NCI-H1092 (cell line): ENCODE results near the gene CYP3A5.
"Not testable (repeated sequence)": the region's sequence is repeated elsewhere in the genome, so short reads cannot be mapped to it uniquely, and the experiment has no call there.

ENCODE experiments used
- DNase-seq: peaks from one replicate; lab custom pipeline; 2025; lab: John Stamatoyannopoulos, UW

The CYP3A5 gene

DNA sequence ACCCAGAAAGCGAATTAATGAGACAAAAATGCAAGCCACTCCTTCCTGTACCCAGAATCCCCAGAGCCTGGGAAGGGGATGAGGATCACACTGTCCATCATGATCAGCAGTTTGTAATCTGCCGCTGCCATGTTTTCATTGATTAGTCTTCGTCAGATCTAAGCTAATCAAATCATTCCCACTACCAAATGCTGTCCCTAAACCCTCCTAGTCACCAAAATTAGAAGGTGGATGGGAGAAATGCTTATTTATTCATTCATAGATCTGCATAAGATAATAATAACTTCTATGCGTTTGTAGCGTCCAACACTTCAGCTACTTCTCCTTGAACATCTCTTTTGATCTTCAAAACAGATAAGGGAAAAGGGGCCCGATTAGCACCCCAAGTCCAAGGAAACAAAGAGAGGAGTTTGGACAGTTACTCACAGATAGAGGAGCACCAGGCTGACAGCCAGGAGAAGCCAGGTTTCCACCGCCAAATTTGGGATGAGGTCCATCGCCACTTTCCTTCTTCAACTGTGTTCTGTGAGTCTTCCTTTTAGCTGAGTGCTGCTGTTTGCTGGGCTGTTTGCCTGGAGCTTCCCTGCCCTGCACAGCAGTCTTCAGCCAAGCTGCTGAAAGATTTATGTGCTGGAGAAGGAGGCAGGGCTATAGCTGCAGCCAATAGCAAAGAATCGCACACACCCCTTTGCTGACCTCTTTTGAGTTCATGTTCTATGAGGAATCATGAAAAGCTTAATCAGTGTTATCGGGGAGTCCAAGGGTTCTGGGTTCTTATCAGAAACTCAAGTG is at the start of gene CYP3A5:
CYP3A5 (minus strand) TSS at position 597 of the 792 bp plus-strand sequence; CDS start at position 497, 100 bp downstream.
- no peak for DNase-seq

DNA sequence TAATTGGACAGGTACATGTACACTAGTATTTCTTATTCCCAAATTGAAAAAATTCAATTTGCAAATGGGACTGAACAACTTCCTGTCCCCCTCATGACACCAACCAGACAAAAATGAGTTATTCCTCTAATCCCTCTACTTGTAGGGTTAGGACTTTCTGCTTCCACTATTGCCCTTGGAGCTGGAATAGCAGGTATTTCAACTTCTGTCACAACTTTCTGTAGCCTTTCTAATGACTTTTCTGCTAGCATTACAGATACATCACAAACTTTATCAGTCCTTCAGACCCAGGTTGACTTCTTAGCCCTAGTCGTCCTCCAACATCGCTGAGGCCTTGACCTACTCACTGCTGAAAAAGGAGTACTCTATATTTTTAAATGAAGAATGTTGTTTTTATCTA is 48.8 kb upstream of the CYP3A5 start:
- no peak for DNase-seq

DNA sequence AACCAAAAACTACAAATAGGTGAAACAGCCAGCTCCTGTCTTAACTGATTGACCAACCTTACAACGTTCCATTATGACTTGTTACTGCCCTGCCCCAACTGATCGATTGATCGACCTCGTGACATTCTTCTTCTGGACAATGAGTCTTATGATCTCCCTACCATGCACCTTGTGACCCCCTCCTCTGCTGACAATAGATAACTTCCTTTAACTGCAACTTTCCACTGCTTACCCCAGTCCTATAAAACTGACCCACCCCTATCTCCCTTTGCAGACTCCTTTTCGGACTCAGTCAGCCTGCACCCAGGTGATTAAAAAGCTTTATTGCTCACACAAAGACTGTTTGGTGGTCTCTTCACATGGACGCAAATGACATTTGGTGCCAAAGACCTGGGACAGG is 43.4 kb upstream of the CYP3A5 start:
- not testable (repeated sequence) for DNase-seq

DNA sequence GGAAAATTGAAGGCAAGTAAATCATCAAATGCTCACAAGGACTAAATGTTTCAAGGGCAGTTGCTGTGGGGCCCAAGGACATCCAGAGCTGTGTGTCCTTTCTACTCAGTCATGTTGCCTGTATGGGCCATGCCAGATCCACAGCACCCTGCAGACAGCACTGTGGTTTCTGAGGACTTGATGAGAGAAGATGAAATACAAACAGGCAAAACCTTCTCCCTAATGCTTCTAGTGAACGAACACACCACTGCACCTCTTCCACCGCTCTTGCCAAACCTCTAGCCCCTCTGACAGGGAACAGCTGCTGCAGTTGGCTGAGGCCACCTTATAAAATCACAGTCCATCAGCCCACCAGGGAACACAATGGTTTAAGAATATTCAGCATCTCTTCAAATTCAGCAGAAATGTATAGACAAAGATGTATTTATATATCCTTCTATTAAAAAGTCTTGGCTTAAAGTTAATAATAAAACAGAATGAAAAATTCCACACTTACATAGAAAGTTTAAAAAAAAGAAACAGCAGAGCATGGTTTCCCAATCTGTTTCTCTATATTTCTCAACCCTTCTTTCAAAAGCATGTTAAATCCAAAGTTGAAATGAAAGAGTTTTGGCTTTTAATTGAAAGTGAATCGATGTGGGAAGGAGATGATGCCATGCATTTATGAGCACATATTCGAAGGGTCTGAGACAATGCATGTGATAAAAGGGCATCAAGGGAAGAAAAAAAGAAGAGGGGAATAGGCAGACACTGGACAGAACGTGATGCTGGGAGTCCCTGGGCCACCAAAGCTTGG is 41.2 kb upstream of the CYP3A5 start:
- no peak for DNase-seq

DNA sequence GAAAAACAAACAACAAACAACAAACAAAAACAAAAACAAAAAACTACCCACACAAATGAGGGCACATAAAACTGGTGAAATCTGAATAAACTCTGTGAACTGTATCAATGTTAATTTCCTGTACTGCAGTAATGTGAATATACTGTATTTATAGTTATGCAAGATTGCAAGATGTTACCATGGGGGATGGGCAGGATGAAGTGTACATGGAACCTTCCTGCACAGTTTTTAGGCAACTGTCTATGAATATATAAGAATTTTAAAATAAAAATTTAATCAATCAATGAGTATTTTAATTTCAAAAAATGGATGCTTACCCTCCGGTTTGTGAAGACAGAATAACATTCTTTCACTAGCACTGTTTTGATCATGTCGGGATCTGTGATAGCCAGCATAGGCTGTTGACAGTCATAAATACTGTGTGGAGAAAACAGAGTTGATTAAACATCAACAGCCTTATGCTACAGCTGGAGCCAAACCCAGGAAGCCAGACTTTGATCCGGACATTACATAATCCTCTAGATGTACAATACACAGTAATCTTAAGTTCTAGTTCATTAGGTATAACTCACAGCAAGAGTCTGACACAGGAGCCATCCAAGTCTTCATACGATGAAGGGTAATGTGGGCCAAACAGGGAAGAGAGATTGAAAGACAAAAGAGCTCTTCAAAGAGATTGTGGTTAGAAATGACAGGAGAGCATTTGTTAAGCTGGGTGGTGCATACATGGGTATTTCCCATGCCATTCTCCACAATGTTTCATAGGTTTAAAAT is 40.4 kb upstream of the CYP3A5 start:
- no peak for DNase-seq

DNA sequence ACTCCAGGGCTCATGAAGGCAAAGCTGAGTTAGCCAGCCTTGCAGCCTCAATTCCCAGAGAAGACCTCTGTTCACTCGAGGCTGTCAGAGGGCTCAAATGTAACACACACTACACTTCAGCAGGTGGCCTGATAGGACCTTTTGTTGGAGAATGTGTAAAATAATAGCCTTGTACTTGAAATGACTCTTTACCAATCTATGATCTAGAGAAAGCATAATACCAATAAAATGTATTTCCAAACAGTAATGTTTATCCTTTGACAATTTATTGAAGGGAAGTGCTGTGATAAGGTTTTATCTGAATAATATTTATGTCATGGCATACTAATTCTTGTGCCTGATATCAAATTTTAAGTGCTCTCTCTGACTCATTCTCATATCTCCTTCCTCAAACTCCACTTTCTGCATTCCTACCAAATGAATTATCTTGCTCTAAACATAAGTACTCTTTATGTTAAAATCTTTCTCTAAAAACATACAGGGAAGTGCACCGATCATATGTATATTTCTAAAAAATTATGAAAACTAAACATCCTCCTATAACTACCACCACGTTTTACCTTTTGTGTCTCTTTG is 34.3 kb upstream of the CYP3A5 start:
- DNase-seq: no peak

DNA sequence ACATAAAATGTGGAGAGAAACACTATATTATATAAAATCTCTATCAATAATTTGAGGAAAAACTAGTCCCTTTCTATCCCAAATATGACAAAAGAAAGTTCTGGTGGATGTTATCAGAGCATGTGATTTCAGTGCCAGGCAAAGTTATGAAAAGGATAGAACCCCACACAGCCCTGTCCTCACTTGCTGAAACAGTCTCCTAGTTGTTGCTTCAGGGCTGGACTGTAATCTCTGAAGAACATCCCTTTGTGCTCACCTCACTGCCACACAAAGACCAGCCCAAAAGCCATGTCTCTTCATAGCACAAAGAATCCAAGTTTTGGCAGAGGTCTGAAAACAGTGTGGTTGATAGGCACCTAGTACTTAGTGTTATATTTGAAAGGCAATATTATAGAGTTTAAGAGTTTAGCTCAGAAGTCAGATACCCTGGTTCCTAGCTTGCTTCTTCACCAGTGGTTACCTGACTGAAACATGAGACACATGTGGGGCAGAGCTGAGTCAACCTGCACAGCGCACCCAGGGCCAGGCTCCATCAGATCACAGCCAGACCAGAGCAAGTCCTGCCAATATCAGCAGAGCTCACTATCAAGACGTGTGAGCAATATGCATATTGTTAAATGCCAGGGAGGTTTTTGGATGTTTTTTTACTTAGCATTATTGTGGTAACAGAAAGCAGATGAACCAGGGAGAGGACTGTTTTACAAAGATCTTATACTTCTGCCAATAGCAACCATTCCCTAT is 30.2 kb upstream of the CYP3A5 start:
- DNase-seq: no peak

DNA sequence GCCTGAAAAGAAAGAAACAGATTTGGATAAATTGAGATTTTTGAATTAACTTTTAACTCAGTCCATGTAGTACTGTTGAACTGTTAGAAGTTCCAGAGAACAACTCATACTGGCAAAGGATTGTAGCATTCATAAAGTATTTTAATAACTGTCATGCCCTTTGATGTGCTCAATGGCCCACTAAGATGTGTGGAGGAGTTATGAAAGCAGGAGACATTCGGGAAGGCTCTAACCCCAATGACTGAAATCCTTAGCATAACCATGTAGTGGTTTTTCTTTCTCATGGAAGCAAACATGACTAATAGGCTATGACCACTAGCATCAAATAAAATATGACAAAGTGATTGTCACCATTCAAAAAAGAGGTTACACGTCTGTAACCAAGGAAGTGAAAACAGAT is 29.5 kb upstream of the CYP3A5 start:
- no peak for DNase-seq

DNA sequence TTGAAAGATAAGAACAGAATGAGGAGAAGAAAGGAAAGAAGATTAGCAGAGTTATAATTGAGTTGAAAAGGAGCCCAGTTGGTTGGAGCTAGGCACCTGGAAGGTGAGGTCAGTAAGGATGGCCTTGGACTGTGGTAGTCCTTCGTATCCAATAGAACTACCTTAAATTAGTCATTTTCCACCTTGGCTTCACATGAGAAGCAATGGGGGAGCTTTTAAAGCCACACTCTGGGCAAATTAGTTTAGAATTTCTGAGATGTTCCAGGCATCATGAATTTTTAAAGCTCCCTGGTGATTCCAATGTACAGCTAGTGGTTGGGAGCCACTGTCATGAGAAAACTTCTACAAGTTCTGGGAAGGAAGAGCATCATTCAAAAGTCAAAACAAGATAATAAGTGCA is 27.3 kb upstream of the CYP3A5 start:
- no peak for DNase-seq

DNA sequence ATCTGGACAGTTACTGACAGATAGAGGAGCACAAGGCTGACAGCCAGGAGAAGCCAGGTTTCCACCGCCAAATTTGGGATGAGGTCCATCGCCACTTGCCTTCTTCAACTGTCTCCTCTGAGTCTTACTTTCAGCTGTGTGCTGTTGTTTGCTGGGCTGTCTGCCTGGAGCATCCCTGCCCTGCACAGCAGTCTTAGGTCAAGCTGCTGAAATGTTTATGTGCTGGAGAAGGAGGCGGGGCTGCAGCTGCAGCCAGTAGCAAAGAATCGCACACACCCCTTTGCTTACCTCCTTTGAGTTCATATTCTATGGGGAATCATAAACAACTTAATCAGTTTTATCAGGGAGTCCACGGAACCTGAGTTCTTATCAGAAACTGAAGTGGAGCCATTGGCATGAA is 20.1 kb upstream of the CYP3A5 start:
- no peak for DNase-seq

DNA sequence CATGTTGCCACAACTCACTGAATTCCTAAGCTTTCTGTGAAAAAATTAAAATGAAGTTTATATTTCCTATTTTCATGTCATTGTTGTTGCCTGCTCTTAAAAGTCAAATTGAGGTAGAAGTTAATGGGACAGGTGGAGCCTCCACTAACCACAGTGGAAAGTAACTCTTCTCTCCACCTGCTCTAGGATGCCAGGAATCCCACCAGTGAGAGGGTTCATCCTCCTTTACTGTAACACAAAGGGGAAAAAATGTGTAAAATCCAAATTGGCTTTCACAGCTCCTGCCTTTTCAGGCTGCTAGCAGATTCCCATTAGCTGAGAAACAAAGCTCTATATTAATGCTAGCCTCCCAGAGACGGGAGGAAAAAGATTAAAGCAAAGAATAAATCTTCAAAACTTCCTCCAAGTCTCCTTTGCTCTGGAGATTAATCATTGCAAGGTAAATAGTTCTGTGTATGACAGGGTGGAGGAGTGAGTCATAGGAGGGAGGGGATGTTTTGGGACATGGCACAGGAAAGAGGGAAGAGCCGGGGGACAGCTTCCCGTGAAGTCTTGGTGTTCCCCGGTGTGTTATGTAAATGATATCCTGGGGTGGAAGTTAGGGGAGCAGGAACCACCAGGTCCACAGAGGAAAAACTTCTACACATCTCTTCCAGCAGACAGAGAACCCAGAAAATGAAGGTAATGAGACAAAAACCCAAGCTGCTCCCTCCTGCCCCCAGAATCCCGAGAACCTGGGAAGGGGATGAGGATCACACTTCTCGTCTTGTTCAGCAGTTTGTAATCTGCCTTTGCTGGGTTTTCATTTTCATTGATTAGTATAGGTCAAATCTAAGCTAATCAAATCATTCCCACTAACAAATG is 19.3 kb upstream of the CYP3A5 start:
- DNase-seq: not testable (repeated sequence)

DNA sequence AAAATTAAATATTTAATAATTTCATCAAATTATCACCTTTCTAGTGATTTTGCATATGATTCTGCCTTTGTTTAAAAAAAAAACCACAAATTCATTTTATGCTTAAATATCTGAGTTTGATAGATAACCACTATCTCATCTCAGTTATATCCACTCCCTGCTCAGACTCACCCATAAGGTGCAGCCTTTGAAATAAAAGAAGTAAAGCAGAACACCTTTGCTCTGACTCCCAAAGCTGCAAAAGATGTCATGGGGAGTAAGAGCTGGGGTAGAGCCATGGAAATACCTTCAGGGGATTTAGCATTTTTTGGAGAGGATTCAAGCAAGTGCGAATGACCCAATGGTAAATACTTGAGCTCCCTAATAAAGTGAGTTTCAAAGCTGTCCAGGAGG is 15.1 kb upstream of the CYP3A5 start:
- no peak for DNase-seq

DNA sequence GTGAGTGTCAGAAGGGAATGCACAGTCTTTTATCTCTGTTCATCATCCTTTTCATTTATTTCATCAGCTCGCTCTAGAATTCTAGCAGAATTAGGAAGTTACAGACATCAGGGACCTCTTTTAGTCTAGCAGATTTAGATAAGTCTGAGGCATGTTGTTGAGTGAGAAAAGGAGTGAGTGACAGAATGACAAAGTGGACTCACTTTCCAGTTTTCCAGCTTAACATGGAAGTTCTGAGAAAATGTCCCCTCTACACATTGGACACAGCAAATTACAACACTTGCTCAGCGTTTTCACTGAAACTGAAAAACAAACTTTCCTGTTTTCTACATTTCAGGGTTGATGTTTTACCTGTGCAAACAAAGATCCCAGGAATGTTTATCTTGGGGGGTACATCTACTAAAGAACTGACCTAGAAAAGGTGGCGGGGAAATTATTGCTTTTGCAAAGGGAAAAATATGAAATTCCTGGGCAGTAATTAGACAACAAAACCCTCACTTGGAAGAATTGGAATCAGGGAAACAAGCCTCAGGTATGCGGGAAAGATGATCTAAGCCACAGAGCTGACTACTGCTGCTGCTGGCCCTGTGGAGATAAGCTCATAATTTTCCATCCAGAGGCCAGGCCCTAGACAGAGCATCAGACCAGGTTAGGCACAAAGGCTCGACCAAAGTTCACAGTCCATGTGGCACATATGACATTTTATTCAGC is 14.6 kb upstream of the CYP3A5 start:
- no peak for DNase-seq

DNA sequence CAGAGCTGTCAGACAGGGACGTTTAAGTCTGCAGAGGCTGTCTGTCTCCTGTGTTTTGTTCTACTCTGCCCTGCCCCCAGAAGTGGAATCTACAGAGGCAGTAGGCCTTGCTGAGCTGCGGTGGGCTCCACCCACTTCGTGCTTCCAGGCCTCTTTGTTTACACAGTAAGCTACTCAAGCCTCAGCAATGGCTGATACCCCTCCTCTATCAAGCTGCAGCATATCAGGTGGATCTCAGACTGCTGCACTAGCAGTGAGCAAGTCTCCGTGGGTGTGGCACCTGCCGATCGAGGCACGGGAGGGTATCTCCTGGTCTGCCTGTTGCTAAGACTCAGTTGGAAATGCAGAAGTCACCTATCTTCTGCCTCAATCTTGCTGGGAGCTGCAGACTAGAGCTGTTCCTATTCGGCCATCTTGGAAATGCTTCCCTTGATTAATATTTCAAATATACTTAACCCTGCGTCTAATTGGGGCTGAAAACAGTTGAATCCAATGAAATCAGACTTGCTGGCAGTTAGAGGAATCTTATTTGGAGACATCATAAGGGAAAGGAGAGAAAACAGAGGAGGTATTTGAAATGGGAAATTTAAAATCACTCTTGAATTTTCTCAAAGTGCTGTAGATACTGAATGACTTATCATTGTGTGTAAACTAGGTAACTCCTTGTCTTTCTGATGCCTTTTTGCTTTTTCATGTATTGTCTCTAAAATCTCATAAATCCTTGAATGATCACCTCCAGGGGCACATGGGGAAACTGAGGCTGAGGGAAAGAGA is 13.8 kb upstream of the CYP3A5 start:
- peak; percentile 12 for DNase-seq

DNA sequence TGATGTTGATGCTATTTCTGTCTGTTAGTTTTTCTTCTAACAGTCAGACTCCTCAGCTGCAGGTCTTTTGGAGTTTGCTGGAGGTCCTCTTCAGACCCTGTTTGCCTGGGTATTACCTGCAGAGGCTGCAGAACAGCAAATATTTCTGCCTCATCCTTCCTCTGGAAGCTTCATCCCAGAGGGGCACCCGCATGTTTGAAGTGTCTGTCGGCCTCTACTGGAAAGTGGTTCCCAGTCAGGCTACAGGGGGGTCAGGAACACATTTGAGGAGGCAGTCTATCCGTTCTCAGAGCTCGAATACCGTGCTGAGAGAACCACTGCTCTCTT is 13.3 kb upstream of the CYP3A5 start:
- no peak for DNase-seq

DNA sequence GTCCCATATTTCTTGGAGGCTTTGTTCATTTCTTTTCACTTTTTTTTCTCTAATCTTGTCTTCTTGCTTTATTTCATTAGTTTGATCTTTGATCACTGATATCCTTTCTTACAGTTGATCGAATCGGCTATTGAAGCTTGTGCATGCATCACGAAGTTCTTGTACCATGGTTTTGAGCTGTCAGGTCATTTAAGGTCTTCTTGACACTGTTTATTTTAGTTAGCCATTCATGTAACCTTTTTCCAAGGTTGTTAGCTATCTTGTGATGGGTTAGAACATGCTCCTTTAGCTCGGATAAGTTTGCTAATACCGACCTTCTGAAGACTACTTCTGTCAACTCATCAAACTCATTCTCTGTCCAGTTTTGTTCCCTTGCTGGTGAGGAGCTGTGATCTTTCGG is 12.8 kb upstream of the CYP3A5 start:
- DNase-seq: not testable (repeated sequence)

DNA sequence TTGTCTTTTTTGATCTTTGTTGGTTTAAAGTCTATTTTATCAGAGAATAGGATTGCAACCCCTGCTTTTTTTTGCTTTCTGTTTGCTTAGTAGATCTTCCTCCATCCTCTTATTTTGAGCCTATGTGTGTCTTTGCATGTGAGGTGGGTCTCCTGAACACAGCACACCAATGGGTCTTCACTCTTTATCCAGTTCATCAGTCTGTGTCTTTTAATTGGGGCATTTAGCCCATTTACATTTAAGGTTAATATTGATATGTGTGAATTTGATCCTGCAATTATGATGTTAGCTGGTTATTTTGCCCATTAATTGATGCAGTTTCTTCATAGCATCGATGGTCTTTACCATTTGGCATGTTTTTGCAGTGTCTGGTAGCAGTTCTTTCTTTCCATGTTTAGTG is 11.9 kb upstream of the CYP3A5 start:
- DNase-seq: not testable (repeated sequence)

DNA sequence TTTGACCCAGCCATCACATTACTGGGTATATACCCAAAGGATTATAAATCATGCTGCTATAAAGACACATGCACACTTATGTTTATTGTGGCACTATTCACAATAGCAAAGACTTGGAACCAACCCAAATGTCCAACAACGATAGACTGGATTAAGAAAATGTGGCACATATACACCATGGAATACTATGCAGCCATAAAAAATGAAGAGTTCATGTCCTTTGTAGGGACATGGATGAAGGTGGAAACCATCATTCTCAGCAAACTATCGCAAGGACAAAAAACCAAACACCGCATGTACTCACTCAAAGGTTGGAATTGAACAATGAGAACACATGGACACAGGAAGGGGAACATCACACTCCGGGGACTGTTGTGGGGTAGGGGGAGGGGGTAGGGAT is 11.1 kb upstream of the CYP3A5 start:
- not testable (repeated sequence) for DNase-seq
